Activated CD4-positive, alpha-beta T cell treated with anti-CD3 and anti-CD28 coated beads for 1 hour (primary cell): ENCODE data around the gene RASSF3.
A peak's percentile ranks its signal among the peaks of the same experiment; 100 is the strongest.
"Not testable (repeated sequence)": the region's sequence is repeated elsewhere in the genome, so short reads cannot be mapped to it uniquely, and the experiment has no call there.

Source experiments
- DNase-seq: peaks from one replicate; pipeline ENCODE4 v3.0.0-alpha.2; 2020

The RASSF3 gene, protein sequence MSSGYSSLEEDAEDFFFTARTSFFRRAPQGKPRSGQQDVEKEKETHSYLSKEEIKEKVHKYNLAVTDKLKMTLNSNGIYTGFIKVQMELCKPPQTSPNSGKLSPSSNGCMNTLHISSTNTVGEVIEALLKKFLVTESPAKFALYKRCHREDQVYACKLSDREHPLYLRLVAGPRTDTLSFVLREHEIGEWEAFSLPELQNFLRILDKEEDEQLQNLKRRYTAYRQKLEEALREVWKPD

DNA sequence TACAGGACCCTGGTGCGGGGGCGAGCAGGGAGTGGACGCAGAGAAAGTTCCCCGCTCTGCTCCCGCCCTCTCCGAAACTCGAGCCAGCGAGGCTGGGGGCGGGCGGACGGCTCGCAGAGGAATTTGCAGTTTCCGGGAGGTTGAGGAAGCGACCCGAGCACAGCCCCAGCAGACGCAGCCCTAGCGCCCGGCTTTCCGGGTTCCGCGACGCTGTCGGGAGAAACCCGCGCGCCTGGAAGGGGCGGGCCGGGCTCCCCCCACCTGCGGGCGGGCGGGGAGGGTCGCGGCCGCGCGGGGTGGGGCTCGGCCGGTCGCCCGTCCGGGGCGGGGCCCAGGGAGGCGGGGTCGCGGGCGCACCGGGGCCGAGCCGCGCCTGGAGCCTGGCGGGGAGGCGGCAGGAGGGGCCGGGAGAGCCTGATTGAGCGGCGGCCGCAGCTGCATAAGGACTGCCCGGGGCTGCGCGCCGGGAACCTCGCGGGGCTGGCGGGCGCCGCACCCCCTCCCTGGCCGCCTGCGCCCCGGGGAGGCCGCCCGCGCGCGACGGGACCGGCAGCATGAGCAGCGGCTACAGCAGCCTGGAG, at the start of gene RASSF3:
TSS of gene RASSF3 (plus strand) at position 417 of the 581 bp plus-strand sequence. CDS start at position 555, 138 bp downstream.
- DNase-seq = peak; percentile 61

DNA sequence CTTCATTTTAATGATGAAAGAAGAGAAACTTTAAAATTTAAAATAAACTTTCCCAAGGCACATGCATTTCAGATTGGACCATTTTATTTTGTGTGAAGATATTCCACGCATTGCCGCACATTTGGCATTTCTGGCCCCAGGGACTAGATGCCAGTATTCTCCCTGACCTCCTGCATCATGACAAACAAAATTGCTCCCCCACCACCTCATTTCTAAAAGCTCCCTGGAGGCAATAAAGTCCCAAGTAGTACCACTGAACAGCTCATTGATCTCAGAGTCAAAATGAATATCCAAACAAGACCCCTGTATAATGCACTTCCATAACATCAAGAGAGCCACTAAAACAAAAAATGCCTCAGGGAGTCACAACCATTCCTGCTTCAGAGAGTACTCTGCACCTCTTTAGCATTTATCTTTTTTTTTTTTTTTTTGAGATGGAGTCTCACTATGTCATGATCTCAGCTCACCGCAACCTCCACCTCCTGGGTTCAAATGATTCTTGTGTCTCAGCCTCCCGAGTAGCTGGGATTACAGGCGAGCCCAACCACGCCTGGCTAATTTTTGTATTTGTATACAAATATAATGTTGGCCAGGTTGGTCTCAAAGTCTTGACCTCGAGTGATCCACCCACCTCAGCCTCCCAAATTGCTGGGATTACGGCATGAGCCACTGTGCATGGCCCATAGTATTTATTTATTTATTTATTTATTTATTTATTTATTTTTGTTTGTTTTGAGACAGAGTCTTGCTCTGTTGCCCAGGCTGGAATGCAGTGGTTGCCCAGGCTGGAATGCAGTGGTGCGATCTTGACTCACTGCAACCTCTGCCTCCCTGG, 48.8 kb upstream of the RASSF3 start:
- DNase-seq = no peak

DNA sequence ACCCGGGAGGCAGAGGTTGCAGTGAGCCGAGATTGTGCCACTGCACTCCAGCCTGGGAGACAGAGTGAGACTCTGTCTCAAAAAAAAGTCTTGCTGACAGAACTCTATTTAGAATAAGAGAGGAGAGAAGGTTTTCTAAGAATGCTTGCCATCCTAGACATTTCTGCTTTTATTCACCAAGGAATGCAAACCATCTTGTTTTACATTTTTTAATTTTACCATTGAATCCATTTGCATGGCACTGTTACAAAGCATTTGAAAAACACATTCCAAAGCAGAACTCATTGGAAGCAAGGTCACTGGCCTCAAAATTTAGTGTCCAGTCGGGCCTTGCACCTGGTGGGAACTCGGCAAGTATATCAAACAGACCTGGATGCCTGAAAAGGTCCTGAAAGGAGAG, 44.2 kb upstream of the RASSF3 start:
- DNase-seq = no peak

DNA sequence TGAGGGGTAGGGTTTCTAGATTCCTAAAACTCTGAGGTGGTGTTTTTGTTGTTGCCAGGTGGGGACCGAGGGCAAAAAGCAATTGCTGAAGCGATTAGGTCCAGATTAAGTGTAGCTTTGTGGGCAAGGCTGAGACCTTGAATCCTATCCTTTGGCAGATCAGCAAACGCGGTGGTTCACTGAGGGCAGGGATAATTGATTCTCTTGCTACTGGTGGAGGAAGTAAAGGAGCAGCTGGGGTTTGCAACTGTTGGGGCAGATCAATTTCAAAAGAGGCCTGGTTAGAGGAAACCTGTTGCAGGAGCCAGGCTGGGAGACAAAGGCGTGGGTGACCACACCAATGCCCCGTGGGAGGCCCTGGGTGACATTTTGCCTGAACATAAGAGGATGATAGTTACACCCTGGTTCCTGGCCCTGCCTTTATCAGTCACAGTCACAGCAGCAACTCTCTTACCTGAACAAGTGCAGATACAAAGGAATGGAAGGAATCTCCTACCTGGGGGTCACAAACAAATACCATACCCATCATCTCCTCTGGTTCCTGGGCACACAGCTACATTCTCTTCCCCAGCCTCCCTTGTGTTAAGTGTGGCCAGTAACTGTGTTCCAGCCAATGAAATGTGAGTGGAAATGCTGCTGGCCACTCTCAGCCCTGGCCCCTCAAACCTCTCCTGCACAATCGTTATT, 43.3 kb upstream of the RASSF3 start:
- no peak for DNase-seq

DNA sequence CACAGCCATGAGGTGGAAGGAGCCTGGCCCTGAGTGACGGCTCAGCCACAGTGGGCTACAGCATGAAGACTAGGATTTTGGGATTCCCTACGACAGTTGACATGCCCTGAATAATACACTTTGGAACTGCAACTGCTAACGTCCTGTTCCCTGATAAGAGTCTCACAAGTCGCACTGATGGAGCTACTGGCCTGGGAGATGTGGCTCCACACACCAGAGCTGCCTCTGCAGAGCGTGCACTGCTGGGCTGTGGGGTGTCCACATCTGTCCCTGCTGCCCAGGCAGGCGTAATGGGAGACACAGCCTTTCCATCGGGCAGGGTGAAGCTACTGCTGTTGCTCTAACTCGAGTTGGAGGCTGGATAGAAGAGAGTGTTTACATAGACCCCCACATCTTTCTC, 42.7 kb upstream of the RASSF3 start:
- no peak for DNase-seq

DNA sequence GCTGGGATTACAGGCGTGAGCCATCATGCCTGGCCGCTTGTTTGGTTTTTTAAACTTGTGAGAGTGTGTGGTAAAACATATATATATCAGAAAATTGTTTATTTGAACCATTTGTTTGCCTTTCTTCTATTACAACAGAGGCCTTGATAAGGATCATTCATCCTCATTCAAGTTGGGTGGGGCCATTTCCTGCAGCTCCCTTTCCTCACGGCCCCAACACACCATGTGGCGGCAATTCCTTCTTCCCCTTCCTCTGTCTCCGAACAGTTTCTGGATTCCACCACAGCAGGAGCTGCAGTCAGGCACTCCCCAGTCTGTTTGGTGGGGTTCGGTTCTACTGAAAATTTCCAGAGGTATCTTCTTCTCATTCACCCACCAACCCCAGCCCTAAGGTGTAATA, 42.0 kb upstream of the RASSF3 start:
- no peak for DNase-seq

DNA sequence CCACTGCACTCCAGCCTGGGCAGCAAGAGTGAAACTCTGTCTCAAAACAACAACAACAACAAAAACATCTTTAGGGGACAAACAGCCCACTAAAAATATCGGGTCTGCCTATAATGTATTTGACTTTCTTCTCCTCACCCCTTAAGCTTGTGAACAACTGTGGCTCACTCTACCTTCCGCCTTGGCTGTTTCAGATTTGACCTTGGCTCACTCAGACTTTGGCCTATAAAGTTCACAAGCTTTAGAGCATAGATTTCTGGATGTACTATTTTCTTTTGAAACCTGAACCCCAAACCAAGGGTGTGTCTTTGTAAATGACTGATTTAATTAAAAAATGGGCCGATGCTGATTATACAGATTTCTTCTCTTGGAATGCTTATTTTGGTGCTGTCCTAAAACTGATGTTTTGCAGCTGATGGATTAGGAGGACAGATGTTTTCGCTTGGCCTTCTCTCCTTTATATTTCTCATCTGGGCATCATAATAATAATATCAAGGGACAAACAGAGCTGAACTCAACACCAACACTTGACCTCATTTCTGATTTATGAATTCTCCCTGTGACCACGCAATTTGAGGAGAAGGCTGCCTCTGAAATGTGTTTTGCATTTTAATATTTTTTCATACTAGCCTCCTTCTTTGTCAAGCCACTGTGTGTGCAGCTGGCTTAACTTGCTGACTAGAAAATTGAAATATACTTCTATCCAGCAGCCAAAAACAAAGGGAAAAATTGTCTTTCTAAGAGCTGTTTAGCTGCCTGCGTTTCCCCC, 40.2 kb upstream of the RASSF3 start:
- no peak for DNase-seq

DNA sequence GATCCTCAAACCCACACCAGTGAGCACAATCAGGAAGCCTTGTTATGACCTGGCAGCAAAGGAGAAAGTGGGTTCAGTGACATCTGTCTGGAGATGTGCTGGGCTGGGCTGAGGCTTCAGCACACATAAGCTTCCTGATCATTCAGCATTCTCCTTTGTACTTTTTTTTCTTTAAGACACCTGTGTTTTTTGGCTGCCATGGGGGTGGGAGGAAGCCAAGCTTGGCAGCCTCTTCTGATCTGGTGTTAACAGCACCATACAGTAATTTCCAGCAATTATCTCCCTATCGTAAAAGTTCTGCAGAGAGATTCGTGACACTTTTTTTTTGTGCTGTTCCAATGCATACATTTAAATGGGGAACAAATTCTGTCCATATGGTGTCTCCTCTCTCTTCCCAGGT, 38.9 kb upstream of the RASSF3 start:
- no peak for DNase-seq

DNA sequence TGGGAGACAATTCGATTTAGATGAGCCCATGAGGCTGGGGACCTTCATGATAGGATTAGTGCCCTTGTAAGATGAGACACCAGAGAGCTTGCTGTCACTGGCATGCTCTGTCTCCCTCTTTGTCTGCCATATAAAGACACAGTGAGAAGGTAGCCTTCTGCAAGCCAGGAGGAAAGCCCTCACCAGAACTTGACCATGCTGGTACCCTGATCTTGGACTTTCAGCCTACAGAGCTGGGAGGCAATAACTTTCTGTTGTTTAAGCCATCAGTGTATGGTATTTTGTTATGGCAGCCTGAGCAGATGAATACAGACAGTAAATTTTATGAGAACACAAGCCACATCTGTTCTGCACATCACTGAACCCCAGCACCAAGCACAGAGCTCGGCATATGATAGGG, 38.1 kb upstream of the RASSF3 start:
- no peak for DNase-seq

DNA sequence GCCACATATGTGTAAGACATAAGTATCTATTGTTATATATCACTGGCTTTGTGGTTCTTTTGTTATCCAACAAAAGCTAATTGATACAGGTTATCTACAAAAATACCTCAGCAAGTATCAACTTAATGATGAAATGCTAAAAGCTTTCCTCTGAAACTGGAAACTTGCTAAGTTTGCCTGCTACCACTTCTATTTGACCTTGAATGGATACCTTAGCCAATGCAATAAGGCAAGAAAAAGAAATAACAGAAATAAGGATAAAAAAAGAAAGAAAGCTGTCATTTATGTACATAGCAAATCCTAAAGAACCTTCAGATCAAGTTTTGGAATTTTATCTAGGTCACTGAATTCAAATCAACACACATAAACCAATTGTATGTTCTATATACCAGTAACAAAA, 35.5 kb upstream of the RASSF3 start:
- DNase-seq = no peak

DNA sequence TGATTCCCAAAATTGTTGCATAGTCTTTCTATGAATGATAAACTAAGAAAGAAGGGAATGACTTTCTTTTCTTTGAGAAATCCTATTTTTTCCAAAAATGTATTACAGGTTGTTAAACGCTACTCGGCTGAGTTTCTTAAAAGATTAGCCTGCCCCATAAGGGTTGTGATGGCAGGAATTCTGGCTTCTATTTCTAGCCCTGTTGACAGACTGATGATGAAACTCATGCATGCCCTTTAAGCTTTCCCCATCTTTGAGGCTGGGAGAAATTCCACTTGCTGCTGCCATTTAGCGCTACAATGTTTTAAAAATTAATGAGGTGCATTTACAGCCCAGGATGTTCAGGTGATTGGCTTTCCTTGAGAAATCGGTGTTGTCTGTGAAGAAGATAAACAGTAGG, 33.2 kb upstream of the RASSF3 start:
- no peak for DNase-seq

DNA sequence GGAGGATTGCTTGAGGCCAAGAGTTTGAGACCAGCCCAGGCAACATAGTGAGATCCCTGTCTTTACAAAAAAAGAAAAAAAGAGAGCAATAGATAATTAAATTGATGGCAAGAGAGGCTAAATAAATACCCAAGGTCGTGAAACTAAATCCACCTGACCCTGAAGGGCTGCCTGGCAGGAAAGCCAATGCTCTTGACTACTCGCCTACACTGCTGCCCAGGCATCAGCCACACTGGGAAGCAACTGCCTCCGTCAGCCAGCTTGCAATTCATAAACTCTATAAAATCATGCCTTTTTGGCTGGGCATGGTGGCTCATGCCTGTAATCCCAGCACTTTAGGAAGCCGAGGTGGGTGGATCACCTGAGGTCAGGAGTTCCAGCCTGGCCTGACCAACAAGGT, 31.7 kb upstream of the RASSF3 start:
- no peak for DNase-seq

DNA sequence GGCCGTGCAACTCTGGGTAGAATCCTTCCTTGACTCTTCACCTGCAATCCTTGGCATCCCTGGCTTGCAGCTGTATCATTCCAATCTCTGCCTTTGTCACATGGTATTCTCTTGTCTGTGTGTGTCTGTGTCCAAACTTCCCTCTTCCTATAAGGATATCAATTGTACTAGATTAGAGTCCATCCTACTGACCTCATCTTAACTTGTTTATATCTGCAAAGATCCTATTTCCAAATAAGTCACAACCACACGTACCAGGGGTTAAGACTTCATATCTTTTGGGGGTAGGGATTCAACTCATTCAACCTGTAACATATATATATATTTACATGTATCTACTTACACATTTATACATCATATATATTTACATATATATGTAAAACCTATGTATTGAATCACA, 29.6 kb upstream of the RASSF3 start:
- no peak for DNase-seq

DNA sequence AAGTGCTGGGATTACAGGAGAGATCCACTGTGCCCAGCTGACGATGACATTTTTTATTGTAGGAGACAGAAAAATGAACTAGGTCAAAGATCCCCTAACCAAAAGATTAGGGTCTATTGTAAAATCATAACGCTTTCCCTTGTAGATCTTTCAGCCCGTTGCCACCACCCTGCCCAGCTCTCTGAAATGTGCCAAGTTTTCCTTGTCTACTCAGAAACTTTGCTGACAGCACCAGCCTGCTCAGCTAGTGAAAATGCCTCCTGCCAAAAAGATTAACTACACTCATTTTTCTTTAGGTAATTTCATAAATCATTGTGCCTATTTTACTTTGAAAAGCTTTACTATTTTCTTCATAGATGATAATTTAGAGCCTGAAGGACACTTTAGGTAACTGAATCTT, 28.2 kb upstream of the RASSF3 start:
- DNase-seq = no peak

DNA sequence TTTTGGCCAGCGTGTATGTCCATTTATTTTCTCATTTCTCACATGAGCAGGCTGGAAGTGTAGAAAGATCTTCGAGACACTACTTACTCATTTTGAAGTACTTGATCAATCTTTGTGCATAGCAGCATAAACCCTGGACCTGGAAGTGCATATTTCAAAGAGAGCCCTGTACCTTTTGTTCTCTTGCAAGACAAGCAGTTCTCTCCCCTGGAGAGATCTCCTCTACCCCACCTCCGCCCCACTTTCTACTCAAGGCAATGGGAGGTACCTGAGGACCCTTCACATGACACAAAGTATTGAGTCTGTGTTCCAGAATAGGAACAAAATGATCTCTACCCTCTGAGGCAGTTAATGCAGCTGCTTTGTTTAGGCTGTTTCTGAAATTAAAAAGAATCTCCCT, 27.4 kb upstream of the RASSF3 start:
- DNase-seq = no peak

DNA sequence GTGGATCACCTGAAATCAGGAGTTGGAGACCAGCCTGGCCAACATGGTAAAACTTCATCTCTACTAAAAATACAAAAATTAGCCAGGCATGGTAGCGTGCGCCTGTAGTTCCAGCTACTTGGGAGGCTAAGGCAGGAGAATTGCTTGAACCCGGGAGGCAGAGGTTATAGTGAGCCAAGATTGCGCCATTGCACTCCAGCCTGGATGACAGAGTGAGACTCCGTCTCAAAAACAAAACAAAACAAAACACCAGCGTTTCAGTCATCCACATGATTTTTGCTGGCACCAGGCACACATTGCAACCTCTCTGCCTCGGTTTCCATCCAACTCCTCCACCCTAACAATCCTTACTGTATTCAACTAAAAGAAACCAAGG, 26.9 kb upstream of the RASSF3 start:
- DNase-seq = not testable (repeated sequence)

DNA sequence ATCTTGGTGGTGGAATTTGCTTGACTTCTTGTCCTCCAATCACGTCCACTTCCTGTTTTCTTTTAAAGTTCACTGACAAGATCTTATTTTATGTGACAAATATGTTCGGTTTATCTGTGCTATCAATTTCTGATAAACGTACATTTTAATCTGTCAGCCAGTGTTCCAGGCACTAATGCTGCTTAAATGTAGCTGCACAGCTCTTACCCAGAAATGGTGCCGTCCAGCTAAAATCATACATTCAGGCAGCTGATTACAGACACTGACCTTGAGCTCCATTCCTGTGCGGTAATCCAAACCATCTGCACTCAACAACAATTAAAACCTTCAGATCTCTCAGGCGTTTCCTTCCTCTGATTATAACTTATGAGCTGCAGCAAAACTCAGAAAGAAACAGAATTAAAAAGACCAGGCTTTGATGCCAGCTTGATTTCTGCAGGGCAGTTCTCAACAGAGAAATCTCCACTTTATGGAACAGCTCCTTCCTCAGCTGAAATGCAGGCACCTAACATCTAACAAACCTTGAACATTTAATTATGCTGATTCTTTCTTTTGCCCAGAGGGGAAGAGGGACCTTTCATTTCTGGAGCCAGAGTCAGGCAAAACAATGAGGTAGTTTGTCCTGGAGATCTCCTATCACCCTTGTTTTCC, 26.4 kb upstream of the RASSF3 start:
- DNase-seq = no peak

DNA sequence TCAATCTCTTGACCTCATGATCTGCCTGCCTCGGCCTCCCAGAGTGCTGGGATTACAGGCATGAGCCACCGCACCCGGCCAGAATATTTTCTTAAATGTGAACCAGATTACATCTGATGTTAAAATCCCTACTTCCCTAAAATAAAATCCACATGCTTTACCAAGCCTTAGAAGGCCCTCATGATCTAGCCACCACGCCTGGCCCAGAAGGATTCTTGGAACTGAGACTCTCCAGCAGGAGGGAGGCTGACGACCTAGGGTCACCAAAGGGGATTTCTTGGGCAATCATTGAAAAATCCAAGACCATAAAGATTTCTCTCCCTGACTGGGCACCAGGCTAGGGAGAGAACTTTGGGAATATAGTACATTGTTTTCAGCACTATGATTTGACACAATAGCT, 25.2 kb upstream of the RASSF3 start:
- DNase-seq = no peak

DNA sequence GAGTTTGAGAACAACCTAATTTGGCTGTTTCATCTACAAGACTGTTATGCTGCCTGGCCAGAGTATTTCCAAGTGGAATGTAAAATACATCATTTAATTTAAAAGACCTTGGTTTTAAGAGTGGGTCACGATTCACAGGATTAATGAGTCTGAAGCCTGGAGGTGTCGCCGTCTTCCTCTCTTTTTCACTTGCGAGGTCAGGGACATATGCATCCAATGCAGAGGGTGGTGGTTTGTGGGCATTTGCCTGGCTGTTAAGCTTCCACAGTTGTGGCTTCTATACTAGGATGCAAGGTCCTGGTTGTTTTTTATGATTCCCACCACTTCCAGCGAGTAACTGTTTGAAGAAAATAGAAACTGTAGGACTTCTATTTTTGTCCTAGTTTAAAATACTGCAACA, 22.8 kb upstream of the RASSF3 start:
- DNase-seq = no peak

DNA sequence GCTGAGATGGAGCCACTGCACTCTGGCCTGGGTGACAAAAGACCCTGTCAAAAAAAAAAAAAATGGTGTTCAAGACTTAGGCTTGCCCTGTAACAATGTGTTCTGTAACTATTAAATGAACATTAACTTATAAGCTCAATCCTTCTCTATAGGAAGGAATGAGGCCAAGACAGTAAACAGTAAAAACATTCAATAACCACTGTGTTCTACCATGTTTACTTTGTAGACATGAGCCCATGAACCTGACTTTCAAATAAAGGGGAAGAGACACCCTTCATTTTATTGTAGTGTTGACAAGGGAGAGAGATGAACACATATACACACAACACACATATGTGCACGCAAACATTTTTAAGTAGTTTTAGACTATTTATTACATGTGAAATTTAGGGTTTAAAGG, 20.1 kb upstream of the RASSF3 start:
- DNase-seq = no peak

DNA sequence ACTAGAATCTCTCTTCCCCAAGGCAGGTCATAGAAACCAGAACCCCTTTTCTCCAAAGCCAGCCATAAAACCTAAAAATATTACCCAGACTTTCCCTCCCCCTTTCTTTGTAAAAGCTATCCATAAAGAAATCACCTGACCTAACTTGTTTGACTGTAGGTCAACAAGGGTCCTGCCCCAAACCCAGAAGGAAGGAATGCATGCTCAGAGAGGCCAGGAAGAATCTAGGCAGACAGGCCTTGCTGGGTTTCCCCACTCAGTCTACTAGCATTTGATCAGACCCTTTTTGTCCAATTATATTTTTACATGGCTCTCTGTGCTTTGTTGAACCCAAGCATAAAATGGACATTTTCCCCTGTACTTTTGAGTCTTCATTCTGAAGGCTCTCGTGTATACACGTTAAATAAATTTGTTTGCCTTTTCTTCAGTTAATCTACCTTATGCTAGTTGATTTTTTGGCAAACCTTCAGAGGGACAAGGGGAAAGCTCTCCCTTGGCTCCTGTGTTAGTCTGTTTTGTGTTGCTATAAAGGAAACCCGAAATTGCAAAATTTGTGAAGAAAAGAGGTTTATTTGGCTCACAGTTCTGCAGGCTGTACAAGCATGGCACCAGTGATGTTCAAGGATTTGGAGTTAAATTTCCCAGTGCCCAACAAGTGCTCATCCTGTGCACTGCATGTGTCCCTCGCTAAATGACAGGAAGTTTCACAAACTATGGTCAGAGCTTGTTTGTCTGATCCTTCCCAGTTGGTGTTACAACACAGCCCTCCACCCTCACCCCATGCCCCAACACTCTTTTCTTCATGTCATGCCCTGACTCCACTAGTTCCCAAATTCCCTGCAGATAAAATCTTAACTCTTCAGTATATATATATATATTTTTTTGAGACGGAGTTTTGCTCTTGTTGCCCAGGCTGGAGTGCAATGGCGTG, 14.2 kb upstream of the RASSF3 start:
- DNase-seq = no peak
